Adrenal gland (tissue), 5 donors: ENCODE measurements around the gene TMEM145.

Experiments
- POLR2A ChIP-seq, 2 donors: fragments of 450-650 bp; IDR thresholded peaks; one replicate each; pipeline ENCODE4 v1.6.1; 2017; ENCODE audit warnings: antibody characterized with exemption in 2 of 2, mild to moderate bottlenecking in 2 of 2, moderate library complexity in 1 of 2
- TF ChIP-seq, protein P1 (sequence below), 6 experiments: fragments of 450-650 bp in 4 of 6; fragments of 200-600 bp in 2 of 6; sonication (generic) in 1 of 6; IDR thresholded peaks; 1 replicate in 5 of 6; 2 replicates in 1 of 6; pipeline versions ENCODE4 v1.5.1 to v1.8.0; 2016 to 2021; ENCODE audit warnings: antibody characterized with exemption in 6 of 6, mild to moderate bottlenecking in 2 of 6, moderate library complexity in 1 of 6
- donor health status: DM: no; HTN: no; CAD: no.

DNA sequence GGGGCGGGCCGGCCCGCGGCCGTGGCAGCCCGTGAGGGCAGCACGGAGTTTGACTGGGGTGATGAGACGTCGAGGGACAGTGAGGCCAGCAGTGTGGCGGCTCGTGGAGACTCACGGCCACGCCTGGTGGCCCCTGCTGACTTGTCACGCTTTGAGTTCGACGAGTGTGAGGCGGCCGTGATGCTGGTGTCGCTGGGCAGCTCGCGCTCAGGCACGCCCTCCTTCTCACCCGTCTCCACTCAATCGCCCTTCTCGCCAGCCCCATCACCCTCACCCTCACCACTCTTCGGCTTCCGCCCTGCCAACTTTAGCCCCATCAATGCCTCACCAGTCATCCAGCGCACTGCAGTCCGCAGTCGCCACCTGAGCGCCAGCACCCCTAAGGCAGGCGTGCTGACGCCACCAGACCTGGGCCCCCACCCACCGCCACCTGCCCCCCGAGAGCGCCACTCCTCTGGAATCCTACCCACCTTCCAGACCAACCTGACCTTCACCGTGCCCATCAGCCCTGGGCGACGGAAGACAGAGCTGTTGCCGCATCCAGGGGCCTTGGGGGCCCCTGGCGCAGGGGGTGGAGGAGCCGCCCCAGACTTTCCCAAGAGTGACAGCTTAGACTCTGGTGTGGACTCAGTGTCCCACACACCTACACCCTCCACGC lies 39.6 kb upstream of the TMEM145 start:
- TF ChIP-seq, protein P1, sequence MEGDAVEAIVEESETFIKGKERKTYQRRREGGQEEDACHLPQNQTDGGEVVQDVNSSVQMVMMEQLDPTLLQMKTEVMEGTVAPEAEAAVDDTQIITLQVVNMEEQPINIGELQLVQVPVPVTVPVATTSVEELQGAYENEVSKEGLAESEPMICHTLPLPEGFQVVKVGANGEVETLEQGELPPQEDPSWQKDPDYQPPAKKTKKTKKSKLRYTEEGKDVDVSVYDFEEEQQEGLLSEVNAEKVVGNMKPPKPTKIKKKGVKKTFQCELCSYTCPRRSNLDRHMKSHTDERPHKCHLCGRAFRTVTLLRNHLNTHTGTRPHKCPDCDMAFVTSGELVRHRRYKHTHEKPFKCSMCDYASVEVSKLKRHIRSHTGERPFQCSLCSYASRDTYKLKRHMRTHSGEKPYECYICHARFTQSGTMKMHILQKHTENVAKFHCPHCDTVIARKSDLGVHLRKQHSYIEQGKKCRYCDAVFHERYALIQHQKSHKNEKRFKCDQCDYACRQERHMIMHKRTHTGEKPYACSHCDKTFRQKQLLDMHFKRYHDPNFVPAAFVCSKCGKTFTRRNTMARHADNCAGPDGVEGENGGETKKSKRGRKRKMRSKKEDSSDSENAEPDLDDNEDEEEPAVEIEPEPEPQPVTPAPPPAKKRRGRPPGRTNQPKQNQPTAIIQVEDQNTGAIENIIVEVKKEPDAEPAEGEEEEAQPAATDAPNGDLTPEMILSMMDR (IDR thresholded peaks at IDR 0.05) = no peak
- no peak for TF ChIP-seq POLR2A (IDR thresholded peaks at IDR 0.05)
